Measurements from ENCODE around the gene RASGRF1.
"Not testable (repeated sequence)": the region's sequence is repeated elsewhere in the genome, so short reads cannot be mapped to it uniquely, and the experiment has no call there.

RASGRF1 gene, protein sequence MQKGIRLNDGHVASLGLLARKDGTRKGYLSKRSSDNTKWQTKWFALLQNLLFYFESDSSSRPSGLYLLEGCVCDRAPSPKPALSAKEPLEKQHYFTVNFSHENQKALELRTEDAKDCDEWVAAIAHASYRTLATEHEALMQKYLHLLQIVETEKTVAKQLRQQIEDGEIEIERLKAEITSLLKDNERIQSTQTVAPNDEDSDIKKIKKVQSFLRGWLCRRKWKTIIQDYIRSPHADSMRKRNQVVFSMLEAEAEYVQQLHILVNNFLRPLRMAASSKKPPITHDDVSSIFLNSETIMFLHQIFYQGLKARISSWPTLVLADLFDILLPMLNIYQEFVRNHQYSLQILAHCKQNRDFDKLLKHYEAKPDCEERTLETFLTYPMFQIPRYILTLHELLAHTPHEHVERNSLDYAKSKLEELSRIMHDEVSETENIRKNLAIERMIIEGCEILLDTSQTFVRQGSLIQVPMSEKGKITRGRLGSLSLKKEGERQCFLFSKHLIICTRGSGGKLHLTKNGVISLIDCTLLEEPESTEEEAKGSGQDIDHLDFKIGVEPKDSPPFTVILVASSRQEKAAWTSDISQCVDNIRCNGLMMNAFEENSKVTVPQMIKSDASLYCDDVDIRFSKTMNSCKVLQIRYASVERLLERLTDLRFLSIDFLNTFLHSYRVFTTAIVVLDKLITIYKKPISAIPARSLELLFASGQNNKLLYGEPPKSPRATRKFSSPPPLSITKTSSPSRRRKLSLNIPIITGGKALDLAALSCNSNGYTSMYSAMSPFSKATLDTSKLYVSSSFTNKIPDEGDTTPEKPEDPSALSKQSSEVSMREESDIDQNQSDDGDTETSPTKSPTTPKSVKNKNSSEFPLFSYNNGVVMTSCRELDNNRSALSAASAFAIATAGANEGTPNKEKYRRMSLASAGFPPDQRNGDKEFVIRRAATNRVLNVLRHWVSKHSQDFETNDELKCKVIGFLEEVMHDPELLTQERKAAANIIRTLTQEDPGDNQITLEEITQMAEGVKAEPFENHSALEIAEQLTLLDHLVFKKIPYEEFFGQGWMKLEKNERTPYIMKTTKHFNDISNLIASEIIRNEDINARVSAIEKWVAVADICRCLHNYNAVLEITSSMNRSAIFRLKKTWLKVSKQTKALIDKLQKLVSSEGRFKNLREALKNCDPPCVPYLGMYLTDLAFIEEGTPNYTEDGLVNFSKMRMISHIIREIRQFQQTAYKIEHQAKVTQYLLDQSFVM (N-terminal part only)

DNA sequence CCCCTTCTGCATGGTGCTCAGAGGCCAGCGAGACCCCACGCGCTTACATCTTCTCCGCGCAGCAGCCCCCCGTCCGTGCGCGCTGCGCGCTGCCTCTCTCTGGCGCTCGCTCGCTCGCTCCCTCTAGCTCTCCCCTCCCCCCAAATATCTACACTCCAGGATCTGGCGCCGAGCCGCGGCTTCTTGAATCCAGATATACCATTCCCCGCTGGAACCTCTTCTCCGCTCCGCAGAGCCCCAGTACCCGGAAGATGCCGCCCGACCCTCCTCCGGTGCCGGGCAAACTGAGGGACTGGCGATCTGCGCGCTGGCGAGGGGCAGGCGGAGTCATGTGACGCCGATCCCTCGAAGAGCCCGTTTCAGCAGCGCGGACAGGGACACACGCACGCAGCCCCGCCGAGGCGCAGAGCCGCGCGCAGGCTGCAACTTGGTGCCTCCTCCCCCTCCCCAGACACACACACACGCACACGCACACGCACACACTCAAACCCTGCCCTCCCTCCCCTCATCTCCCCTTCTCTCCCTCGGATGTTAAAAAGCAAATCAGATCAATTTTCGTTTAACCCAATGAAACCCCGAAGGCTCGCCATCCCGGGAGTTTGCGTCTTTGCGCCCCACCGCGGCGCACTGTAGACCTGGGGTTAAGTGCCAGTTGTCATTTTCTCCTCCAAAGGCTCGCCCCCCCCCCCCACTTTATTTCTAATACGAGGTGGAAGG lies at the start of gene RASGRF1:
RASGRF1 (minus strand) TSS at position 294 of the 717 bp plus-strand sequence; CDS start at position 12, 282 bp downstream.
- no peak for DNase-seq (ENCODE audit: low read depth)

DNA sequence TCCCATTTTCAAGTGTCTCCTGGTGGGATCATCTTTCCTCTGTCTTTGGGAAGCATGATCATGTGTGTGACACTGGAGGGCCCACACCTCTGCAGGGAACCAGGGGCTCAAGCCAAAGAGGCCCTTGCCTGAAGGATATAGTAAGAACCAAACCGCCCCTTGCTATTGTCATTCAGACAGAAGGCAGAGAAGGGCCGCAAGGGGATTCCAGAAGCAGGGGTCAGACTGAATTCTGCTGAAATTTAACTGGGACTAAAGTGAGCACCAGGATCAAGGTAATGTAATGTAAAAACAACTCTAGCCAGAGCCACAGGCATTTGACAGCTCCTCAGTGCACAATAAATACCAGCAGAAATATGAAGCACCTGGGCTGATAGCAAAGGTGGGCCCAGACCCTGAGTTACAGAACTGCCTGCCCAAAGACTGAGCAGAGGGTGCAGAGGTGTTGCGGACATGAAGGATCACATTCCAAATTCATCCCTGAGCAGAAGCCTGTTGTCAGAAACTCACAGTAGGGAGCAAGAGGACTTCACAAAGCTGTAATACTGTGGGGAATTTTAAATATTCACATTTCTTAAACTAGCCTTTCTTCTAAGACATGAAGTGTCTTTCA lies 46.0 kb upstream of the RASGRF1 start:
- no peak for DNase-seq (ENCODE audit: low read depth)

DNA sequence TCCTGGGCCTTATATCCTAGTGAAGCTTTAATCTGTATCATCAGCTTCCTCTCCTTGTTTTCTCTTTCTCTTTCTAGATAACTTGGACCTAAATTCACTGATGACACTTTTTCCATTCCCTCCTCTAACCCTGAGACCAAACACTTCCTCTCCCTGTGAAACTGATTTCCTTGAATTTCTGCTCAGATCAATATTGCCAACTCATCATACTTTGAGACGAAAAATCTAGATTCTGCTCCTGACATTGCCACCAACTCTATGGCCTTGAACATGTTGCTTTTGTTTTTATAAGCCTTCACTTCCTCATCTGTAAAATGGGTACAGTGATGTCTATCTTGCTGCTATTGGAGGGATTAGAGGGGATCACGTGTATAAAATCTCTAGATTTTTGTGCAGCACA lies 42.7 kb upstream of the RASGRF1 start:
- no peak for DNase-seq (ENCODE audit: low read depth)

DNA sequence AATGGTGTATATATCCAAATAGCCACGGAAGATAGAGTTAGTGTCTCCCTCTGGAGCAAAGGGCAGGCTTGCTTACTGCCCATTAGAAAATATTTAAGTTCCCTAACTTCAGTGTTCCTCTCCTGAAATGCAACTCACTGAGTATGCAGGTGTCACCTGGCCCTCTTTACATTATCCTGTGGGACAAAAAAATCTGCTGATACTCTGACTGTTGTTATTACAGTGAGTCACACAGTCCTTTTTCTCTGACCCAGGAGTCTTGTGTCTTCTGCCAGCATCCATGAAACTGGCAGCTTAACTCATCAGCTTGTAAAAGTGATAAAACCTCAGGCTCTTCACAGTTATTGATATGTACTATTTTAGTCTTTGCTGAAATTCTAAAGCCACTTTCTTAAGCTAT lies 42.2 kb upstream of the RASGRF1 start:
- no peak for DNase-seq (ENCODE audit: low read depth)

DNA sequence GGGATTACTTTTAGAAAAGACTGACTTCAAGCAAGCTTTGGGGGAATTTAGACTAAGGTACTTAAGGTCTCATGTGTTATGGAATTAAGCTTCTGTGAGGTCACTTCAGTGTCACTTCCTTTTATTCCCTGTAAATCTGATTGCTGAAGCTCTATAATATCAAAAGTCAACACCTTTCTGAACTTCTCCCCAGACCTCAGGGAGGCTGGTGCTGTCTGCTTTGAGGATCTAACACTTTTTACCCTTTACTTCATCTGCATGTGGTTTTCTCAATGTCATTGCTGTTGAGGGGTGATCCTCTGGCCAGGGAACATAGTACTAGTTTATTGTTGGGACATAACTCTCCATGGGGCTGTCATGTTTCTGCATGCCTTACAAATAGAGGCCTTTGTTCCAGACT lies 41.8 kb upstream of the RASGRF1 start:
- DNase-seq (ENCODE audit: low read depth) = no peak

DNA sequence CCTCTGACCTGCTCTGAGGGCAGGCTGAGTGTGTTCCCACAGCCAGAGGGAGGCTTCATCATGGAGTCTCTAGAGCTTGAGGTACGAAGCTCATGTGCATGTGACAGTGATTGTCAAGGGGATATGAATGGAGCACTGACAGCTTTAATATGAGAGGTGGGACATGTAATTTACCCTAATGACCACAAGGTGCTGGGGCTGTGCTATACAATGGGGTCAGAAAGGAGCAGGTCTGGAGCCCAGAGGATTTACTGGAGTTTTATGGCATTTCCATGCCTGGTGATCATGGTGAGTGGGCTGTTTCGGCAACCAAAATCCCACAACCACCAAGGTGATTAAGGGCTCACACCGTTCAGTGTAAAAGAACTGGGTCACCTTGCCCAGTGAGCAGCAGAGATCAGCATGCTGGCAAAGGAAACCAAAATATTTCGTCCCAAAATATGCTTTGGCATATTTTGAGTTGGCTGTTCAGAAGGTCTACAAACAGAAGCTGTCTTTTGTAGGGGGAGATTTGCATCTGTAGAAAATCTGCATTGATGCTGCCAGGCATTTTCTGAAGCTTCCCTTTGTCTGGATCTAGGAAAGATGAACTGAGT lies 40.1 kb upstream of the RASGRF1 start:
- no peak for DNase-seq (ENCODE audit: low read depth)

DNA sequence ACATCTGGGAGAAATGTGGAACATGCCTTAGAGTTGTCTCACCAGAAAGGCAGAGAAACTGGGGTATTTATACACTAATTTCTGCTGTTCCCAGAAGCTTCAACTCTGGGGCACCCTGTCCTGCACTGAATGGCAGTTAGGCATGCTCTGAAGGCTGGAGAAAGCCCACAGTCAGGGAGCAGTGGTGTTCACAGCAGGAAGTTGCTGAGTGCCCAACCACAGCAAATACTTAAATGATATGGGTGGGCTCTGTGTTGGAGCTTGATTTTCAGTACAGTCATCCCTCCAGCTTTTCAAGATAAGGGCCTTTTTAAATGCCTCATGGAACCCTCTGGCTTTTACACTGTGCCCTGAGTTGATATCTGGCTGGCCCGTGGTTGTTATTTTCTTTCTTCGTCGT lies 38.7 kb upstream of the RASGRF1 start:
- no peak for DNase-seq (ENCODE audit: low read depth)

DNA sequence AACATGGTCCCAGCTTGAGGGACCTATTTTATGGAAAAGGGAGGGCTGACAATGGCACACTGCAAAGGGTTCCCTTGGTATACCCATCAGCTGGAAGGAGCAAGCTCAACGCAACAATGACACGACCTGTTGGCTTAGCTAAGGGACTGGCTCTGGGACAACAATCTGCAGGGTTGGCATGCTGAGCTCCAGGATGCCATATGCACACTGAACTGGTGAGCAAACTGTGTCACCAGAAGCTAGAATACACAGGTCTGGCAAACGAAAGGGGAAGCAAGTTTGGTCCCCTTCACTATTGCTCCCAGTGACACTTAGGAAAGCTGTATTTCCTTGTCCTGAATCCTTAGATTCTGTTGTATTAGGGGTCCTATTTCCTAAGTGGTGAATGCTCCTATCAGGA lies 38.0 kb upstream of the RASGRF1 start:
- DNase-seq (ENCODE audit: low read depth) = no peak

DNA sequence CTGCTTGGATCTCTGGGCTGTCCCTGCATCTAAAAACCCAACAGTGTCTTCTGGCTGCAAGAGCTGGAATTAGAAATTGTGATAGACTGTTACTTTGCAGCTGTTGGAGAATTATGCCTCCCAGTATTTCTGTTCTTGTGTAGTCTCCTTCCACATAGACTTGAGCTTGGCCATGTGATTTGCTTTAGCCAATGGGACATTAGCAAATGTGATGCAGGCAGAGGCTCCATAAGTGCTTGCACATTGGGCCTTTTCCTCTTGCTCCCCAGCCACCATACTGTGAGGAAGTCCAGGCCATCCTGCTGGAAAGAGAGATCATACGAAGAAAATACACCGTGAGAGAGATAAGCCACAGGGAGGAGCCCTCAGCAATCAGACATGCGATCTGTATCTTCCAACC lies 33.8 kb upstream of the RASGRF1 start:
- DNase-seq (ENCODE audit: low read depth) = no peak

DNA sequence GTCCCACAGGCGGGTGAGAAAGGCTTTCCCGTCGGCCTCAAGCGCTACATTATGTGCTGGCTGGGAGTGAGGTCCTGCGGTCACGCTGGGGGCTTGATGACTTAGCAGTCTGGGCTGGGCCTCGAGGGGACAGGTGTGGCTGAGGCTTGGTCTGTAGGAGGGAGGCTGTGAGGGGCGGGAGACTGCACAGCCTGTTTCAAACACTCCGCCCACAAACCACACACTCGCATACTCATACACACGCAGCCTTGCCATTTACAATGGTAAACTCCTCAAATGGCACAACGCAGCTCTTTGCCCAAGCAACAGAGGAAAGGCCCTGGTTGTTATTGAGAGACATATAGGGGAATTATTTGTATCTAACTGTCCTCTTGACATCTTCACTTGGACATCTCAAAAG lies 32.4 kb upstream of the RASGRF1 start:
- DNase-seq (ENCODE audit: low read depth) = no peak

DNA sequence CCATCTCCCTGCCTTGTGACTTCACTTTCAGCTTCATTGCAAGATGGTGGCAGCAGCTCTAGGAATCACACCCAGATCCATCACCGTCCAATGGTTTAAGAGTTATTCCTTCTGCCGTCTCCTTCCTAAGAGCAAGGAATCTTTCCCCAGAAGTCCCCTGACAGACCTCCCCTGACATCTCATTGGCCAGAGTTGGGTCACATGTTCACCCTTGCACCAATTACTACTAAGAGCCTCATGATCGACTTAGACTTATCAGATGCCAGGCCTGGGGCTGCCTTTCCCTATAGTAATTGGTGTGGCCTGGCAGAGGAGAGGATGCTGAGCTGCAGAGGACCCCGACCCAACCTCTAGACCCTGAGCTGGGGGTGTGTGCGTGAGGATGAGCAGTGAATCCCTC lies 31.8 kb upstream of the RASGRF1 start:
- DNase-seq (ENCODE audit: low read depth) = no peak

DNA sequence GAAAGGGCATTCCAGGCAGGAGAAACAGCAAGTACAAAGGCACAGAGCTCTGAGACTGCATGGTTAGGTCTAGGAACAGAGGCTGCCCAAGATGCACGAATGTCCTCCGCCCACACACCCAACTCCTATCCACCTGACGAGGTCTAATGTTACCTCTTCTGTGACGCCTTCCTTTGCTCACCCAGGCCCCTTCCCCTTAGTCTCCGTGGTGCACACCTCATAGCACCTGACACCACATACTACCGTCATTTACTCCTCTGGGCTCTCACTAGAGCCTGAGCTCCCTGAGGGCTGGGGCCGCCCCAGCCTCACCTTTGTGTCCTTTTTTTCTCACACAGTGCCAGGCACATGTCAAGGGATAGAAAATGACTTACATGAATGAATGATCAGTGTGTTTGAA lies 31.0 kb upstream of the RASGRF1 start:
- DNase-seq (ENCODE audit: low read depth) = no peak

DNA sequence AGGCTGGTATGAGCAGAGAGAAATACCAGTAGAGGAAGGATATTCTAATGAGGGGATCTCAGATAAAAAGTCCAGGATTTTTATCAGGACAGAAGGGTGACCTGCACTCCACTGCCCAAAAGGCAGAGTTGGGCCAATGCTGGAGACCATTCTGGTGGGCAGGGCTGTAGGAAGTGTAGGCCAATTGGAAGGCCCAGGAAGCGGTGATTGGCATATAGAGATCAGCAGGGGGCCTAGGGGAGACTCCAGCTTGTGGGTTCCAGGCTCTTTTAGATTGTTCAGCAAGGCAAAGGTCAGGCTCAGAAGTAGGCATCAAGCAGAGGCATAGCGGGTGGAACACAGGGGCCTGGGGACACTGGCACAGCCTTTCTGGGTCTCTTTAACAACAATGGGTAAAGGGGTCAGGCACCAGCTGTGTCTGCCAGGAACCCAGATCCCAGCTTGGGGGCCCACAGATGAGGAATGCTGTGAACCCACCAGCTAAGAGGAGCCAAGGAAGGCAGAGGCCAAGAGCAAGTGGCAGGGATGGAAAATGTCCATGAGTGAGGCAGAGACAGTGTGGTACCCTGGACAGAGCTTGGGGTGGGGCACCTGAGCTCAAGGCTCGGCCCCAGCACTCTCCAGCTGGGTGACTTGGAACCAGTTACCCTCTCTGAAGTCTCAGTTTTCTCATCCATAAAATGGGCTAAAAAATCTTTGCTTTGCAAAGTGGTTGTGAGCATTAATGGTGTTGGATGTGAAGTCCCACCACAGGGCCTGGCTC lies 27.0 kb upstream of the RASGRF1 start:
- no peak for DNase-seq (ENCODE audit: low read depth)

DNA sequence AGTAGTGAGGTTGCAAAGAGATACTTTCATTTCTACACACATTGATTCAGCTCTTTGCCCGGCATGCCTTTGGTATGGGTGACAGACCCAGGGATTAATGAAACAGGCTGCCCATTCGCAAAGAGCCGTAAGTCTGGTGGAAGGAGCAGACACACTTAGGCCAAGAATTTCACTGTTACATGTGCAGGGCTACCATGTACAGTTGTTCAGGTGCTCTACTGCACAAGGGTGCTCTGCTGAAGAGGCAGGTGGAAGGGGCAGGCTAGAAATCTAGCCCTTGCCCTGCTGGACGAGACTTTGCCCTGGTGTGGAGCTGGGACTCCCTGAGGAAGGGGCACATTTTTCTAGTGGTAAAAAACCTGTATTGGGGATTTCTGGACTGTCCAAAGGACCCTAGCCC lies 26.2 kb upstream of the RASGRF1 start:
- no peak for DNase-seq (ENCODE audit: low read depth)

DNA sequence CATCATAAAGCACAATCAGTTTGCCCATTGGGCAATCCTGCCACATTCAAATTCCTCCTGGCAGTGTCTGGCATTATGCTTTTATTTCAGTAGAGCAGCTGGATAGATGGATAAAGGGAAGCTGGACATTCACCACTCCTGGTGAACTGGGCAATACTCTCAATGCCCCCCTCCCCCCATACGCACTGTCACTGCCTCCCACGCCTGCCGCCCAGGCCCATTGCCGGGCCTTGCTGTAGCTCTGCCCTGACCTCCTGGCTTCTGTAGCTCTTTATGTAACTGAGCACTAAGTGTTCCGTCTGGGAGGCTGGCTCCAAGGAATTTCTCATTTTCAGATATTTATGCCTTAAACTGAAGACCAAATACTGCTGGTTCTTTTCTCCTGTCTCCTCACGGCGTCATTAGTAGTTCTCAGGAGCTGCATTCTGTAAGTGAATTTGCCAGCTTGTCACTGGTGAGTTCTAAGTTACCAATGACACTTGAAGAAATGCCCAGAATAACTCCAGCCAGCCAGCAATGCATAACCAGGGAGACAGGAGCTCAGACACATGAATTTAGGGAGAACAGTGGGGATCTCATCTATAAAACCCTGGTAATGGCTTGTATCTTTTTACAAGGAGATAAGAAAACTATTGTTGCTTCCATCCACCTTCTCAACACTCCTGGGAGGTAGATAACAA lies 25.5 kb upstream of the RASGRF1 start:
- DNase-seq (ENCODE audit: low read depth) = no peak

DNA sequence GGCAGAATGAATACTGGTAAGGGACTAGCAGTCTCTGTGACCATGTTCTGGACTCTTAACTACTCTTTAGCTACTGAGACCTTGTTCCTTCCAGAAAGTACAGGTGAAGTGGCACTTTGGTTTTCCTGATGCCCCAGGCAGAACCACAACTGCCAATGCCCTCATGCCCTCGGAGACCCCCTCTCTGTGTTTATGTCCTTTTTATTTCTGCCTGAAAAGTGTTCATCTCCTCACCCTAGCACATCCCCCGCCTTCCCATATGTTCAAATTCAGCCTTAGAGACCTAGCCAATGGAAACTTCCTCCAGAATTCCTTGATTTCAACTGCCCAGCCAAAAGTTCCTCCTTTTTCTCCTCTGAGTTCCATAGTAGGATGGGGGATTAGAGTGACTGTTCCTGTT lies 23.3 kb upstream of the RASGRF1 start:
- DNase-seq (ENCODE audit: low read depth) = no peak

DNA sequence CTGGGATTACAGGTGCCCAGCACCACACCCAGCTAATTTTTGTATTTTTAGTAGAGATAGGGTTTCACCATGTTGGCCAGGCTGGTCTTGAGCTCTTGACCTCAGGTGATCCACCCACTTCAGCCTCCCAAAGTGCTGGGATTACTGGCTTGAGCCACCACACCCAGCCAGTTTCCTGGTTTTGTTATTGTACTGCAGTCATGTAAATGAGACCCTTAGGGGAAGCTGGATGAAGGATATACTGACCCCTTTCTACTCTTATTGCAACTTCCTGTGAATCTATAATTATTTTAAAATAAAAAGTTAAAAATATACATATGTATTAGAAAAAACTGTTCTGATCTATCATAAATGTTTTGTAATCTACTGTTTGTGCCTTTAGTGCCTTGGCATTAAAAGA lies 20.8 kb upstream of the RASGRF1 start:
- DNase-seq (ENCODE audit: low read depth) = not testable (repeated sequence)

DNA sequence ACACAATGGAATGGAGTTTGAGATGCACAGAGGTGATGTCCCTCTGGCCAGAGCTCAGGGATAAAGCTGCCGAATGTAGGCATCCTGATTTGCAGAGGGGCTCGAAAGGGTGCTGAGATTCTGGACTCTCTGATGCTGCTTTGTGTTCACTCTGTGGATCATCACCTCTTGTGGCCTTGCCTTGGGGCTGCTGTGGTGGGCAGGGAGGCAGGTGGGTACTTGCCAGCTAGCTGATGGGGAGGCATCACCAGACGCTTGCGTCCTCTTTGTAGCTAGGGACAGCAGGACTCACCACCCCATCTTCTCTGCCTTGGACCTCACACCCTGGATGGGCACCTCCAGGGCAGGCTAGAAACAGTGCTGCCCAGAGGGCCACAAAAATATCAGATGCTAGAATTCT lies 14.6 kb upstream of the RASGRF1 start:
- no peak for DNase-seq (ENCODE audit: low read depth)

DNA sequence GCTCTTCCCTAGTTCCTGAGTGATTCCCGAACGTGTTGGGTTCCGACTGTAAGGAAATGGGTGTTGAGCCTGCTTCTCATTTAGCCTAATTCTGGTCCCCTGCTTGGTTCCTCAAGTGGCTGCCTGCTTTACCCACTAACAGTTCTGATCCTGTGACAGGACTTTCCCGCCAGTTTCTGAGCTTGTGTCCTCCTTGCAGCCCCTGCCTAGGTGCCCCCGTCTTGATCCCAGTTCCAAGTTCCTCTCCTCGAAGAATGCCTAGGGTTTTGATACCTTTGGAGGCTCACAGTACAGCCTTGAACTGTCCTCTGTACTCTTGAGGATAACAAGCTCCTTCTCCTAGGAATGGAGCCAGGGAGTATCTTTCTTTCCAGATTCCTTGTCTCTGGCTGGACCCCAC lies 12.0 kb upstream of the RASGRF1 start:
- no peak for DNase-seq (ENCODE audit: low read depth)
